Chondrocyte (in vitro differentiated cells): ENCODE results near the gene BICD2. TPM values are rescaled to one million over a fixed set of nuclear protein-coding genes. Genes with fewer than 3 reads are reported as not detected.
A peak's percentile ranks its signal among the peaks of the same experiment; 100 is the strongest.

Experiments
- DNase-seq: peaks from one replicate; pipeline ENCODE4 v3.0.0; 2021; ENCODE audit warnings: mixed read lengths, low spot score
- H3K27ac Mint-ChIP-seq: one replicate; pipeline ENCODE4 v1.8.0; 2021; ENCODE audit warnings: mild to moderate bottlenecking, moderate library complexity, mixed read lengths; ENCODE audit not compliant: unreplicated experiment
- H3K27me3 Mint-ChIP-seq: 2 replicates; pipeline ENCODE4 v1.8.0; 2021; ENCODE audit warnings: low read depth, mixed read lengths
- H3K36me3 Mint-ChIP-seq: 2 replicates; pipeline ENCODE4 v1.8.0; 2021; ENCODE audit warnings: low read depth, mixed read lengths
- H3K4me1 Mint-ChIP-seq: 2 replicates; pipeline ENCODE4 v1.8.0; 2021; ENCODE audit warnings: low read depth, mild to moderate bottlenecking, mixed read lengths
- H3K4me3 Mint-ChIP-seq: one replicate; pipeline ENCODE4 v1.8.0; 2021; ENCODE audit warnings: mild to moderate bottlenecking, moderate library complexity, mixed read lengths; ENCODE audit not compliant: unreplicated experiment
- H3K9me3 Mint-ChIP-seq: 2 replicates; pipeline ENCODE4 v1.8.0; 2021; ENCODE audit warnings: low read depth, mixed read lengths
- CTCF ChIP-seq: fragments of 200-600 bp; sonication (generic); IDR thresholded peaks from 2 replicates; pipeline ENCODE4 v1.5.0; 2021; ENCODE audit warnings: antibody characterized with exemption, mild to moderate bottlenecking, moderate library complexity
- total RNA-seq: library from RNA; stranded (reverse); gene quantifications from 3 replicates; pipeline ENCODE4 v1.2.1, GENCODE V29; 2021

Gene BICD2
- total RNA-seq, 1 donor from 2014 or later = 41.9 TPM

GRCh38 chr9:92716557-92716956, 48.1 kb downstream of the BICD2 start:
- Mint-ChIP-seq H3K4me1 (no peaks in the 10 kb centered on the region), H3K9me3 (no peaks in the 10 kb centered on the region), H3K27ac (no peak overlapping the region), H3K4me3 (no peak overlapping the region), H3K36me3 (peaks cover 29% of the 10 kb centered on the region), H3K27me3 (no peaks in the 10 kb centered on the region)
- DNase-seq = no peak
- peak; percentile 97 for TF ChIP-seq CTCF

- Mint-ChIP-seq H3K27ac (no peak overlapping the region), H3K4me3 (no peak overlapping the region), H3K9me3 (no peaks in the 10 kb centered on the region), H3K4me1 (no peaks in the 10 kb centered on the region), H3K36me3 (peaks cover 30% of the 10 kb centered on the region), H3K27me3 (no peaks in the 10 kb centered on the region)
- TF ChIP-seq CTCF = no peak
- DNase-seq = no peak
These were observed 49.0 kb downstream of the BICD2 start for GRCh38 chr9:92715488-92716231.

GRCh38 chr9:92714787-92715487, 49.7 kb downstream of the BICD2 start:
- no peak overlapping the region for H3K27ac Mint-ChIP-seq
- H3K36me3 Mint-ChIP-seq = peaks cover 24% of the 10 kb centered on the region
- H3K4me1 Mint-ChIP-seq = no peaks in the 10 kb centered on the region
- no peak for TF ChIP-seq CTCF
- DNase-seq = peak; percentile 92
- no peaks in the 10 kb centered on the region for H3K9me3 Mint-ChIP-seq
- no peaks in the 10 kb centered on the region for H3K27me3 Mint-ChIP-seq
- H3K4me3 Mint-ChIP-seq = no peak overlapping the region

- no peak for DNase-seq
- Mint-ChIP-seq H3K36me3 (peaks cover 19% of the 10 kb centered on the region), H3K4me1 (no peaks in the 10 kb centered on the region)
These were observed 50.6 kb downstream of the BICD2 start for GRCh38 chr9:92714016-92714415.

More at GRCh38 chr9:92714016-92714415, 50.6 kb downstream of the BICD2 start:
- H3K9me3 Mint-ChIP-seq = no peaks in the 10 kb centered on the region
- no peak overlapping the region for H3K27ac Mint-ChIP-seq
- no peaks in the 10 kb centered on the region for H3K27me3 Mint-ChIP-seq
- no peak for TF ChIP-seq CTCF
- H3K4me3 Mint-ChIP-seq = no peak overlapping the region
